Nucleus accumbens (tissue), 56 donors: ENCODE data around the gene TATDN2.

Source experiments
- DNase-seq, 56 donors: peaks; one replicate each; lab custom pipeline; 2025; lab: John Stamatoyannopoulos, UW

TATDN2 gene

DNA sequence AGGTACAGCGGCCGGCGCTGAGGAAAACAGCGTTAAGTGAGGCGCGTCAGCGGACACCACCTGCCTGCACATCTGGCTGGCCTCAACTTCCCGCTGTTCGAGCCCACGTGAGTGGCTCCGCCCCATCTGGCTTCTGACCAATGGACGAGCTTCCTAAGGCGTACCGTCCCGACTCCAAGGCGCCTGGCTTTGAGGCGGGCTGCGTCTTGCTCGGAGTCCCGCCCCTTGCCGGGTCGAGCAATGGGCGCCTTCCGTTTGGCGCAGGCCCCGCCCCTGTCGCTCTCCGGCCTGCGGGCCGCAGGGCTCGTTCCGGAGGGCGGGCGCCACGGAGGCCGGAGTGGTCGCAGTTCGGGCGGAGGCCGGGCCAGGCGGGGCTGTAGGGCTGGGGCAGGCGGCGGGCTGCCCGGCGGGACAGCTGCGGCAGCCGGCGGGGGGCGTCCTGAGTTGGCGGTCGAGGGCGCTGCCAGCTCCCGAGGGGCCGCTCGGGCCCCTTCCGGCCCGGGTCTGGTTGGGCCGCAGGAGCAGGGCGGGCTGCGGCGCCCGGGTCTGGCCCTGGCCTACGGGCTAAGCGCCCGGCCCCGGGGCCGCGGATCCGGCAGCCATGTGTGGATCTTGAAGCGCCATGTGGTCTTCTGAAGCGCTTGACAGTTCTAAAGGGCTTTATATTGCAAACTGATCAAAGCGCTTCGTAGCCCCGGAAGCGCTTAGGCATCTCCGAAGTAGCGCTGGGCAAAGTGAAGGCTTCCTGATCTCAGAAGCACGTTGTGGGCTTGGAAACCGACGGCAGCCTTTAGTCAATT lies at the start of gene TATDN2:
TATDN2 (plus strand) TSS at position 276 of the 800 bp plus-strand sequence. CDS start 742 bp downstream, outside the sequence.
- DNase-seq: peak; percentile 37 to 94 (median 82)

DNA sequence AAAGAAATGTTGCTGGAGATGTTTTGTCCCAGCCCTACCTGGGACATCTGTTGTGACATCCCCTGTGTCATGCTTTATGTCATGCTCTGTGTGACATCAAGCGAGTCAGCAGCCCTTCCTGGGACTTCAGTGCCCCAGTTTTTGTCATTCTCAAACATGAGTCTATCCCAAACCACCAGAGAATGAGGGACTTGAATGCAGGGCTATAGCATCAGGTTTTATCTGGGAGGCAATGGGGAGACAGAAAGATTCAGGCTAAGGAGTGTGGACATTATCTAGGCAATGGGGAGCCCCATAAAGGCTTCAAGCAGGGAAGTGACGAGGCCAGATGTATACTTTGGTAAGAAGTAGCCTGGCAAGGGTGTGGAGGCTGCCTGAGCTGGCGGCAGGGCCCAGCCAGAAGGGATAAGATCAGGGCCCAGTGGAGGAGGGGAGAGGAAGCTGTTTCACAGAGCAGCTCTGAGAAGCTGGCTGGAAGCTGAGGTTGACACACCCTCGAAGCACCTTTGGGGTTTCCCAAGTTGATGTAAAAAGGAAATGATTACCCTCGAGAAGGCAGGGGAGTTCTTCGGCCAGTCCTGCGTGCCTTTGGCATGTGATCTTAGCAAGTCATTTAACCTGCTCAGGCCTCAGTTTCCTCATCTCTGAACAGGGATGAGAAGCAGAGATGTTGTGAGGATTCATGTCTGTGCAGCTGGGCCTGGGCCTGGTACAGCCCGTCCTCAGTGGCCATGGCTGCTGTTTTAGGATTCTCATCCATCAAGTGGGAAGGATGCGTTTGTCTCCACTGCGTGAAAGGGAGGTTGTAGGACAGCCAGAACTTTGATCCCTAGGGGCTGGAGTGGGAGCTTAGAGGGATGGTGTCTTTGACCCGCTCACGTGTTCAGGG lies 49.3 kb upstream of the TATDN2 start:
- DNase-seq: no peak

DNA sequence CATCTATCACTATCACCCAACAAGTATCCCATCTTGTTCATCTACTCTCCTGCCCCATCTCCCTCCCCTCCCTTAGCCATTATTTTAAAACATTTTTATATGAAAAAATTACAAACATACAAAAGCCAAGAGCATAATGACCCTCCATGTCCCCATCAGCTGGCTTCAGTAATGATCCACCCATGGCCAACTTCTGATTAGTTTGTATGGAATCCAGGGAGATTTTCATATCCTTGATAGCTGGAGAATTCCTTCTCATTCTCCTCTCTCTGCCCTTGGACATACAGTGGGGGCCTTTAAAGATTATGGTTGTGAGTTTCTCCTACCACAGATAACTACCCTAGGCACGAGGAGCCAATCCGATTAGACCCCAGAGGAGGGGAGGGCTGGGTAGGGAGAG lies 43.3 kb upstream of the TATDN2 start:
- DNase-seq: no peak

- peak in 5 of 56 donors; percentile 13 to 58 (median 23) for DNase-seq
Observed at GRCh38 chr3:10205451-10206165, 42.7 kb upstream of the TATDN2 start.

GRCh38 chr3:10206166-10206511 lies 42.1 kb upstream of the TATDN2 start:
- no peak for DNase-seq

DNA sequence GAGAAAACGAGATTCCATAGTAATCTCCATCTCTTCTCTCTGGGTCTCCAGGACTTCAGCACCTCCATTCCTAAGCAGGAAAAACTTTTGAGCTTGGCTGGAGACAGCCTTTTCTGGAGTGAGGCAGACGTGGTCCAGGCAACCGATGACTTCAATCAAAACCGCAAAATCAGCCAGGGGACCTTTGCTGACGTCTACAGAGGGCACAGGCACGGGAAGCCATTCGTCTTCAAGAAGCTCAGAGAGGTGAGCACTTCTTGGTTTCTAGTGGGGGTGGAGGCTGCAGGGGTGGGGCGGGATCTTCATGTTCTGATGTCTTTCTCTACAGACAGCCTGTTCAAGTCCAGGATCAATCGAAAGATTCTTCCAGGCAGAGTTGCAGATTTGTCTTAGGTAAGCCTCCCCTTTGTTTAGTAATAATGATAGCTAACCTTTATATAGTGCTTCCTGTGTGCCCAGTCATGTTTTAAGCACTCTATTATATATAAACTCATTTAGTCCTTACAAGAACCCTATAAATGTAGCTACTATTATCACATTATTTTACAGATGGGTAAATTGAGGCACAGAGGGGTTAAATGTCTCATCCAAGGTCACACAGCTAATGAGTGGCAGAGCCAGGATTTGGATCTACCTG lies 35.0 kb upstream of the TATDN2 start:
- DNase-seq: no peak

GRCh38 chr3:10215578-10216368 lies 32.5 kb upstream of the TATDN2 start:
- no peak for DNase-seq

GRCh38 chr3:10217359-10217758 lies 30.9 kb upstream of the TATDN2 start:
- no peak for DNase-seq

GRCh38 chr3:10219737-10220136 lies 28.5 kb upstream of the TATDN2 start:
- DNase-seq: no peak

DNA sequence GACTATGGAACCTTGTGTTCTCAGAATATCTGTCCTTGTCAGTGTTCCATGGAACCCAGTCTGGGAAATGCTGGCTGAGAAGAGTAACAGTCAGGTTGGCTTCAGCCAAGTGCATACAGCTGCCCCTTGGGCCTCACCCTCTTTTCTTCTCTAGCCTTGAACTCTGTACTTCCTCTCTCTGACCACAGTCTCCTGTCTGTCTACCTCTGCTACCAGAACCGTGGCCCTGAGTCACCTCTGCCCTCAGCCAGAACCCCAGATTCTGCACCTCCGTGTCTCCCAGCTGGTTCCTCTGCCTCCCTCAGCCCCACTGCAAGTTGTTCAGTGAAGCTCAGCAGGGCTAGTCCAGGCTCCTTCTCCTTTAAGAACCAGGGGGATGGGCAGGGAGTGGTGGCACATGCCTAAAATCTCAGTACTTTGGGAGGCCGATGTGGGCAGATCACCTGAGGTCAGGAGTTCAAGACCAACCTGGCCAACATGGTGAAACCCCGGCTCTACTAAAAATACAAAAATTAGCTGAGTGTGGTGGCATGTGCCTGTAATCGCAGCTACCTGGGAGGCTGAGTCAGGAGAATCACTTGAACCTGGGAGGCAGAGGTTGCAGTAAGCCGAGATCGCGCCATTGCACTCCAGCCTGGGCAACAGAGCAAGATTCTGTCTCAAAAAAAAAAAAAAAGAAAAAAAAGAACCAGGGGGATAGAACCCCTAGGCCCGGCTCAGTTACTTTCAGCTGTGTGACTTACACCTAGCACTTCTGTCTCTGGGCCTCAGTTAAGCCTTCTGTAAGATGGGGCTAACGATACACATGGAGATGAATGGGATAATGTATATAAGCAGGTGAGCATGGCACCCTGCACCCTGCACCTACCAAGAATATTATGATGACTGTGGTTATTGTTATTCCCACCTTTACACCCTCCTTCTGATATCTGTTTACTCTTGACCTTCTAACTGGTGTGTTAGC lies 24.3 kb upstream of the TATDN2 start:
- no peak for DNase-seq

DNA sequence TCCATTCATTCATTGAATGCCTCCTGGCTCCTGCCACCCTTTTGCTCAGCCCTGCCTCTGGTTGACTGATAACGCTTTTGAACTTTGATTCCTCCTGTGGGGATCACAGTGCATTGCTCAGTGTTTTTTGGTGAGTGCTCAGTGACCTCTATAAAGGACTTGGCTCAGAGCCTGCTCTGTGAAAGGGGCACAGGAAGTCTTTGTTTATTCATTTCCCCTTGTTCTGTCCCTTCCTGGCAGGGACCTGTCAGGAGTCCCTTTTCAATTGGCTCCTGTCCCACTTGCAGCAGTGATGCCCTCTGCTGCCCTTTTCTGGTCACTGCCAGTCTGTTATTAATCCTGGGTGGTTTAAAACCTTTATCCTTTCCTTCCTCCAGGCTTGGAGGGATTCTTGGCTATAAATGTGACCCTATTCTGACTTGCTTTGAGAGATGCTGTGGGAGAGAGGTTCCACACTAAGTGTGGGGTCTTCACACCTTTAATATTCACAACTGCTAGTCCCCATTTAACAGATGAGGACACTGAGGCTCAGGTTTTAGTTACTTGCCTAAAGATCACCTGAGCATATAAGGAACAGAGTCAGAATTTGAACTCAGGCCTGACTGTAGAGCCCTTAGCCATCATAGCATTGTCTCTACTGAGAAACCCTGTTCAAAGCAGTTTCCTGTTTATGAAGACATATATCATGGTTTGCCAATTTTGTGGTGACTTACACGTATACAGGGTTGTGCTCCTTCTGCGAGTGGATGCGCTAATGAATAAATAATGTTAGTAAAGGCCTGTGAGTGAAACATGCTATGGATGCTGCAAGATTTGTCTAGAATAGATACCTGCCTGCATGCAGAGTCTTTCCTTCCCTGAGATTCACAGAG lies 23.2 kb upstream of the TATDN2 start:
- peak in 51 of 56 donors; percentile 24 to 79 (median 58) for DNase-seq

DNA sequence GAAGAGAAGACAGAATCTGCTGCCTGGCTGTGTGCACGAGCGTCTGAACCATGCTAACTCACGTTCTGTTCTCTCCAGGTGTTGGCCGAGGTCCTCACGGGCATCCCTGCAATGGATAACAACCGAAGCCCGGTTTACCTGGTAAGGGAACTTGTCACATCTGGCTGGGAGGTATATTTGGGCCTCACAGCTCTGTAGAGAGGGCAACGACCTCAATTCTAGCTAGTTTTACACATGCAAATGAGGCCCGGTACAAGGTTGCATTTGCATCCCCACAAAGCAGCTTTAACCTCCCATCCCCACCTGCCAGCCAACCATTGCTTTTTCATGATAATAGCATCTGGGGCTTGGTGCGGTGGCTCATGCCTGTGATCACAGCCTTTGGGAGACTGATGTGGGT lies 22.0 kb upstream of the TATDN2 start:
- no peak for DNase-seq

DNA sequence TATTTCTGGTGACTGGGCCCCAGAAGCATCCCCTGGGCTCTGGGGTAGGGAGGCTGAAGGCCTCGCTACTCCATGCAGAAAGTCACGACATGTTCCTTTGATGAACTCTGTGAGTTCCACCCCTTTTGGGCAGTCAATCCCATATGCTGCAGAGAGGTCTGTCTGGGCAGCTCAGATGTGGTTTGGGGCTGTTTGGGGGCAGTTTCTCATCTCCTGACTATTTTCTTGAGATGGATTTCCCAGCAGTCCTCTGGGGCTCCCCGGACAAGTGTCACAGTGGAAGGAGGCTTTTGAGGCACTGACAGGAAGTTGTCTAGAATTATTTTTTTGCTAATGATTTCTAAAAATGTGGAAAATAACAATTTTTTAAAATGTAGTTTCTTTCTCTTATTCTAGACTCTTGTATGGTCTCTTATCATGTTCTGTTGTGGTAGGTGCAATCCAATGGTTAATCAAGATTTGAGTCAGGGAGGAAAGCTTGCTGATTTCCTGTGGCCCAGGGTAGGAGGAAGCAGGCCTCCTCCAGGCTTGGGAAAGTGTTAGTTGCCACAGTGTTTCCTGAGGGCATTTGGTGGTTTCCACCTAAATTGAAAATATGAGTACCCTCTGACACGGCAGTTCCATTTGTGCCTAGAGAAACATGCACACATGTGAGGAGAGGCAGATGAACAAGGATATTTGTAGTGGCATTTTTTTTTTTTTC lies 19.9 kb upstream of the TATDN2 start:
- no peak for DNase-seq

DNA sequence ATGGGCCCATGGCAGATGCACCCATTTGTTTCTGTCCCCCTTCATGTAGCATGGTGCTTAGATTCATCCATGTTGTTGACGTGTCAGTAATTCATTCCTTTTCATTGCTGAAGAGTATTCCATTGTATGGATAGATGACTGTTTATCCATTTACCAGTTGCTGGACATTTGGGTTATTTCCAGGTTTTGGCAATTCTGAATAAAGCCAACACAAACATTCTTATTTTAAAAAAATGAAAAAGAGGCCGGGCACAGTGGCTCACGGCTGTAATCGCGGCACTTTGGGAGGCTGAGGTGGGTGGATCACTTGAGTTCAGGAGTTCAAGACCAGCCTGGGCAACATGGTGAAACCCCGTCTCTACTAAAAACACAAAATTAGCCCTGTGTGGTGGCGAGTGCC lies 18.7 kb upstream of the TATDN2 start:
- DNase-seq: no peak

- DNase-seq: peak in 1 of 56 donors; percentile 20
Observed at GRCh38 chr3:10232137-10232536, 16.1 kb upstream of the TATDN2 start.

GRCh38 chr3:10233988-10234387 lies 14.3 kb upstream of the TATDN2 start:
- DNase-seq: no peak
